Stomach (tissue), 4 donors: ENCODE measurements around the gene PPP1R13B.

Experiments used
- CTCF ChIP-seq, 7 experiments: fragments of 450-650 bp in 4 of 7; fragments of 200-600 bp in 3 of 7; sonication (generic) in 3 of 7; IDR thresholded peaks; one replicate each; pipeline ENCODE4 v1.5.1; 2016 to 2019; ENCODE audit warnings: antibody characterized with exemption in 7 of 7, control low read depth in 2 of 7, mild to moderate bottlenecking in 1 of 7
- POLR2AphosphoS5 ChIP-seq, 3 donors: sonication (generic); formaldehyde crosslinking; IDR thresholded peaks; one replicate each; pipeline ENCODE4 v1.6.1; 2016; ENCODE audit warnings: antibody characterized with exemption in 3 of 3

GRCh38 chr14:103808403-103809001 lies 38.9 kb downstream of the PPP1R13B start:
- peak in 5 of 7 experiments; percentile 70 to 87 (median 85) for TF ChIP-seq CTCF (IDR thresholded peaks at IDR 0.05)
- TF ChIP-seq POLR2AphosphoS5 (IDR thresholded peaks at IDR 0.05) = peak in 1 of 3 donors; percentile 72
